Endometrial microvascular endothelial cells (primary cell): ENCODE data around the gene KCTD21. TPM values are rescaled to one million over a fixed set of nuclear protein-coding genes. Genes with fewer than 3 reads are reported as not detected.
"Not testable (repeated sequence)": the region's sequence is repeated elsewhere in the genome, so short reads cannot be mapped to it uniquely, and the experiment has no call there.

Experiments used
- in situ Hi-C: cut with HindIII; loops from 2 replicates; pipeline ENCODE4 v1.10.0; 2017; ENCODE audit warnings: low sequenced_read_pairs, low pct_unique_long_range_greater_than_20kb; ENCODE audit errors: inconsistent ontology term
- total RNA-seq: library from RNA; depleted of rRNA; stranded (reverse); fragments of >200 nt; gene quantifications from one replicate; pipeline ENCODE4 v1.2.3, GENCODE V29; 2015; ENCODE audit errors: inconsistent ontology term

KCTD21 gene
- total RNA-seq: 8.1 TPM

GRCh38 chr11:78188286-78189173, at the start of gene KCTD21, which contains the start of gene USP35:
KCTD21 (minus strand) TSS chr11:78188626; CDS start chr11:78174554, 14,072 bp downstream.
USP35 (plus strand) TSS chr11:78188919; CDS start chr11:78196246, 7,327 bp downstream.
- in situ Hi-C loops: no loop called here

- in situ Hi-C loops: no loop called here
Measured at GRCh38 chr11:78237293-78238046, 49.0 kb upstream of the KCTD21 start.

GRCh38 chr11:78234006-78234405, 45.6 kb upstream of the KCTD21 start:
- in situ Hi-C loops: no loop called here

DNA sequence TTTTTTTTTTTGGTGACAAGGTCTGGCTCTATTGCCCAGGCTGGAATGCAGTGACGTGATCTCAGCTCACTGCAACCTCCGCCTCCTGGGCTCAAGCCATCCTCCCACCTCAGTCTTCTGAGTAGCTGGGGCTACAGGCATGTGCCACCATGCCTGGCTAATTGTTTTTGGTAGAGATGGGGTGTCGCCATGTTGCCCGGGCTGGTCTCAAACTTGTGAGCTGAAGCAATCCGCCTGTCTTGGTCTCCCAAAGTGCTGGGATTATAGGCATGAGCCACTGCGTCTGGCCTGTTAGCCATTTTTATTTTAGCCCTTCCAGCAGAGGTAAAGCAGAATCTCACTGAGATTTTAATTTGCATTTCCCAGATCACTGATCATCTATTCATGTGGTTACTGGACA, 44.6 kb upstream of the KCTD21 start:
- in situ Hi-C loops: not testable (repeated sequence)

DNA sequence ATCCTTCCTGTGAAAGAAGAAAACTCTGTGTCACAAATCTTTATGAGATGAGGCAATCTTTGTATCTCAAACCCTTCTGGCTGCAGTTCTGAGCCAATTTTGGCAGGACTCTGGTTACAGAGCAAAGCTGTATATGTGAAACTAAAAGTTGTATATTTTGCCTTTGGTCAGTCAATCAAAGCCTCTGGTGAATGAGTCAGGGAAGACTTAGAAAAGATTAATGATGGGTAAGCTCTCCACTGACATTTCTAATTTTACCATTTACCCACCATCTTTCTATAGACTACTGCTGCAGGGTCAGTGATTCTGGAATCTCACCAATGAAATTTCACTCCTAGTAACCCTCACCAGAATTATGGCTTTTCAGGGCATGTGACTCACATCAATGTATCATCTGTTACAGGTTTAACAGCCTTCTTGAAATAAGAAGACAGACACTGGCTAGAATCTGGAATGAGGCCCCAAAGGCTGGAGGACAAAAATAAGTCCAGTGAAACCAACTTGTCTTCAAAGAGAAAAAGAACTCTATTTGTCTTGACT, 43.6 kb upstream of the KCTD21 start:
- in situ Hi-C loops: no loop called here

DNA sequence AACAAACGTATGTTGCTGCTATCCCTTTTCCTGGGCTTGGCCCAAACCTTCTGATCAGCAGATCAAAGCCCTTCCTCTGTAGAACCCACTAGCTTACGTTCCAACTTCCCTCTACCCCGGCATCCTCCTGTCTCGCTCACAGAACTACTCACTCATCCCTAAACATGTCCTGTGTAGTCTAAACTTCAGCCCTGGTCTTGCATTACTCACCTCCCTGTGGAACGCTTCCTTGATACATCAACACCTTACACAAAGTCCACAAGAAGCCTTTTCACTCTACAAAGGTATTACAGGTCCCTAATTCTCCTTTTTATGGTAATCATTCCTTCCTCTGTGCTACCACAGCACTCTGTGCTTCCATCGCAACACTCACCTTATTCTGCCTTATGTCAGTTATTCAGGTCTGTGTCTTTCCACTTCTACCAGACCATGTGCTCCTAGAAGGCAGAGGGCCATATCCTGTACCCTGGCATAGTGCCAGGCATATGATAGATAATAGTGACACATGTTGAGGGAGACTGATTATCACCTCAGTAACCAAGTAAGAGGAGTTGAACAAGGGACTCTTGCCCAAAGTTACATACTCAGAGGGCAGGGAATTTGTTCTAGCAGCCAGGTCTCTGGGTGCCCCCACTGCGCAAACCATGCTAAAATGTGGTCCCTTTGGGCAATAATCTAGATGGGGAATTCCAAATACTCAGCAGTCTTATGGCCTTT, 41.9 kb upstream of the KCTD21 start:
- in situ Hi-C loops: no loop called here

DNA sequence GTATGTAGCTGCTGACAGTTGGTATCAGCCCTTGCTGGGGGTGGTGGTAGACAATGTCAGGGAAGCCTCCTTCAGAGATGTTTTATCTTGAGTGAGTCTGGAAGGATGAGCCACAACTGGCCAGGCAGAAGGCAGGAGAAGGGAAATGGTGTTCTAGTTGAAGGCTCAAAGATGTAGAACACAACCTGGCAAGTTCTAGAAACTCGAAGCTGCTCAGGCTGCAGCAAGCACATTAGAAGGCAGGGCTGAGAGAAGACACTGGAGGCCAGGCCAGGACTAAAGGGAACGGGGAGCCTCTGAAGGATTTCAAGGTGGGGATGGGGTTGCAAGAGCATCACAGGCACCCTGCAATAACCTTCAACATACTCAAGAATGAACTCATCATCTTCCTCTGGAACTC, 40.7 kb upstream of the KCTD21 start:
- in situ Hi-C loops: no loop called here

- in situ Hi-C loops: no loop called here
Measured at GRCh38 chr11:78228467-78228866, 40.0 kb upstream of the KCTD21 start.

DNA sequence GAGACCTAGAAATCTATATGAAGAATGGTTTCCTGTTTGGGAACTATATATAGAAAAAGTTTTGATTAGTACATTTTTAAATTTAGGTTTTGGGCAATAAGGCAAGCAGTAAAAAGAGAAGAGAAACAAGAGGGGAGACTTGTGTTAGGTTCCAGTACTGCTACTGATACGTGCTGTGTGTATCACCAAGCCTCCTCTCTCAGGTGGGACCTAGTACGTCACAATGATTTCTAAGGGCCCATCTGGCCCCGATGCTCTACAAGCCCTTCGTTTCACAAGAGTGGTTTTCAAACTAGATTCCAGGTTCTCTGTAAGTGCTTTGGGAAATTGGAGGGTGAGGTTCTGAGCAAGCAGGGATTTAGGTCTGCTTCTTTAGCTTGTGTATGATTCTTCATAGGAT, 39.5 kb upstream of the KCTD21 start:
- in situ Hi-C loops: no loop called here

GRCh38 chr11:78226684-78227680, 38.6 kb upstream of the KCTD21 start:
- in situ Hi-C loops: no loop called here

GRCh38 chr11:78224906-78225420, 36.5 kb upstream of the KCTD21 start:
- in situ Hi-C loops: no loop called here

DNA sequence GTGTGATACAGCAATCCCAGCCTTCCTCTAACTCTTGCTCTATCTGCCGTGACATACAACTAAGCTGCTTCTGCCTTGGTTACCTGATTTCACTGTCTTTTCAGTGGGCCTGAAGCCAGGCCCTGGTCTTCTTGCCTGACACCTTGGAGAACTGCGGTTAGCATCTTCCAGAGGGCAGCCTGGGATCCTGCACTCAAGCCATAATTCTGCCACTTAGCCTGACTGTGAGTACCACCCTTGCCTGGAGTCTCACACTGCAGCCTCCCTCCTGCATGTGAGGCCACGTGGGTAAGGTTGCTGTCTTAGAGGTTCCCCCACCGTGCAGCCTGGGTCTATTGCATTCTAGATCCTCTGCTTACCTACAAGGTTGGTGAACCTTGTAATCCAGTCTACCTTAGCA, 36.1 kb upstream of the KCTD21 start:
- in situ Hi-C loops: no loop called here

- in situ Hi-C loops: no loop called here
Measured at GRCh38 chr11:78223320-78223954, 35.0 kb upstream of the KCTD21 start.

DNA sequence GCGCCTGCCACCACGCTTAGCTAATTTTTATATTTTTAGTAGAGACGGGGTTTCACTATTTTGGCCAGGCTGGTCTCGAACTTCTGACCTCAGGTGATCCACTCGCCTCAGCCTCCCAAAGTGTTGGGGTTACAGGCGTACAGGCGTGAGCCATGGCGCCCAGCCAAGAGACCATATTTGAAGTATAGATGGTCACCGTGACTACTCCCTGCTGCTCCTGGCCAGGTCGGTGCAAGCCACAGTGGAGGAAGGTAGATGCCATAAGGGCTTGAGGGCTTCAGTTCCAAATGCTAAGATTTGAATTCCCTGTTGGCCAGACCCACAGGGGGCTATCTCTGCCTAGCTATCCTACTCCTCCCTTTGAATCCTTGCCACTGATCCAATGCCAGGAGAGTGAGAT, 34.3 kb upstream of the KCTD21 start:
- in situ Hi-C loops: not testable (repeated sequence)

DNA sequence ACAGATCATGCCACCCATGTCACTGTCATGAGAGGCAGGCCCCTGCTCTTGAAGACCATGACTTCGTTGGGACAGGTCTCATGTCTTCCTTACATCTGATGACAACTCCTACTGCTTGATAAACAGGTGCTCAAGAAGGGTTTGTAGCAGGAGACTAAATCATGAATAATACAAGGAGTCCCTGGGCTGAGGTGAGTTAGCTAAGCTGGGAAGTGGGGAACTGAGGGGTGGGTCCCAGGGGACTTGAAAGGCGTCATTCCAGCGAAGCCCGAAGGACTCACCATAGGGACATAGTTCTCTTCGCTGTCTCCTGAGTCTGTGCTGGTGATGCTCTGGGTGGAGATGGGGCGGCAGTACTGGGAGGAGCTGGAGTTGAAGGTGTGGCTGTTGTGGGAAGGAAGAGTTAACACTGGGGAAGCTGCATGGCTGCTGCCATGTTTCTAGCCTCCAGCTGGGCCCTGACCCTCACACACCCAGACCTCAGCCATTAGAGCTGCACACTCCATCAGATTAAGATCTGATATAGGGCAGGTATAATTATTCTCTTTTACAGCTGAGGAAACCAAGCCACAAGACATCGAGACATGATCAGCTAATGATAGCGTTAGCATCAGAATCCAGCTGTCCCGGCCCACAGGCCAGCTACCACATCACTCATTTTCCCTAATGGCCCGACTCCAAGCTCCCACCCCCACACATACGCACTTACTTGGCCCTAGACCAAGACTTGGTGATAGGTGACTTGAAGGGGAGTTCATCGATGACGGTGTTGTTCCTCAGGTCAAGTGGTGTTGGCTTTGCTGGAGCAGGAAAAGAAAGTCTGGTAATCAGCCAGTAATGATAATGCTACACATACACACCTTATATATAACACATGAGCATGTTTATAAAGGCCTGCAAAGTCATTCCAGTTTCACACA, 33.2 kb upstream of the KCTD21 start:
- in situ Hi-C loops: no loop called here
